Stimulated activated CD8-positive, alpha-beta memory T cell treated with anti-CD3 and anti-CD28 coated beads, Interleukin-4, amount 100 ng/mL, for 1 hour (primary cell): ENCODE results near the gene PTGER2.

Source experiments
- DNase-seq, 2 donors: peaks; one replicate each; pipeline ENCODE4 v3.0.0-alpha.2; 2020; ENCODE audit warnings: low read depth in 2 of 2, low spot score in 1 of 2

The PTGER2 gene

DNA sequence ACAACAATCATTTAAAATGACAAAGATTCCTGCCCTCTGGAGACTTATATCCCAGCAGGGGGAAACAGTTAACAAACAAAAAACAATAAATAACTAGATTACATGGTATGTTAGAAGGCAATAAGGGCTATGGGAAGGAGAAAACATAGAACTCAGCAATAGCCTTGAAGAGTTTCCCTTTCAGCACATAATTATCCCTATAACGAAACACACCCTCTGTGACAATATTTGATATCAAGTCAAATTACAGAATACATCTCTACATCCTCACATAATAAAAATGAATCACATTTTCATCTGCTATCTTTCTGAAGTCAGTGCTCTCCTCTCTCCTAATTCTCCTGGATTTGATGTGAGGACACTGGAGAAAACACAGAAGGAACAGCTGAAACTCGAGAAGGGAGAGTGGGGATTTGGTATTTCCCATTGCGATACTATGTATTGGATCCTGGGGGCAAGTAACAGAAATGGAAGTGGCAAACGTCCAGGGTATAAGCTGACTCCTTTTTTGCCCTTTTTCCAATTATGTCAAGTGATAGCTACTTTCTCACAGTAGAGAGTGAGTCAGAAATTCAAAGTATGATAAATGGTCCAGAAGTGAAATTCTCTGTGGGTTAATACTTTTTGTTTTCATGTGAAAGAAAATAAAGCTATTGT is 9.7 kb upstream of the PTGER2 start:
- no peak for DNase-seq

GRCh38 chr14:52305014-52305413 is 9.1 kb upstream of the PTGER2 start:
- DNase-seq, result no peak

DNA sequence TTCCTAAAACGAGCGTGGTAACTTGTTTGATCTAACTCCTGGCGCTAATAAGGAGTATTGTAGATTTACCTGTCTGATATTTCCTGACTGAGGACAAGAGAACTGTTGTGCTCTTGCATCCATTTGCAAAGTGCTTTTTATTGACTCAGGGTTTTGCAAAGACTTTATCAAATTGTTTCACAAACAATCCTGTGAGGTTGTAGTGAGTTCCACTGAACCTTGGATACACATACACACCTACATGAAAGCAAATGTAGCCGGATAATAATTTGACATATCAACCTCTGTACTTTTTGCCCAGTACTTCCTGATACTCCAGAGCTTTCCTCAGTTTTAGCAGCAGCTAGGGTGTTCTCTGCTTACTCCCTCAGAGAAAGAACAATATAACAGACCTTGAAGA is 6.7 kb upstream of the PTGER2 start:
- DNase-seq, result no peak

DNA sequence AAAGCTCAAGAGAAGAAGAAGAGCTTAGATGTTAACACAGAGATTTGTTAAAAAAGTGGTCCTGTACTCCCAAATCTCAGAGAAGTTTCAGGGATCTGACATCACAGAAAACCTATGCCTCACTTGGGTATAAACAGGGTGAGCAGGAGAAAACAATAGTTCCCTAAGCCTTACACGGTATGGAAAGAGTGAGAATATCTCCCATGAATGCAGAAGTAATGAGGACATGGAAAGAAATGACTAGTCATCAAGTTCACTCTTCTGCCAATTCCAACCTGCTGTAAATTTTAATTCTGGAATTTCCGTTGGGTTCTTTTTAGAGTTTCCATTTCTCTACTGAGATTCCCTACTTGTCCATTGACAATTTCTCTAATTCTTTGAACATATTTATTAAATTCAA is 6.2 kb upstream of the PTGER2 start:
- DNase-seq, result no peak

DNA sequence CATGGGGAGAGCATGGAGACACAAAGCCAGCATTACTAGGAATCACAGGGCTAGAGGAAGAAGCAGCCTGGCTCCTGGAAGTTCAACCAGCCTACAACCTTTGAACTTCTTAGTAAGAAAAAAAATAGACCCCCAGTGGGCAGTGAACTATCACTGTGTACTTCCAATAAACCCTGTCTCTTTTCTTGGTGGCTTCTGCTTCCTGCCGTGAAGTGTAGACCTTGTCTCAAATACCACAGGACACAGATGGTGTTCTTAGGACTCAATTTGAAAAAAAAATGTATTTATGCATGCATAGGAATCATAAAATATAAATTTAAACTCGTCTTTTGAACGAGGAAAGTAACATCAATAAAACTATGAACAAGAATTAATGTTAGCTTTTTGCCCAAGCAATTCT is 3.6 kb upstream of the PTGER2 start:
- DNase-seq, result no peak

GRCh38 chr14:52312931-52313355 is 1.2 kb upstream of the PTGER2 start:
- no peak for DNase-seq

DNA sequence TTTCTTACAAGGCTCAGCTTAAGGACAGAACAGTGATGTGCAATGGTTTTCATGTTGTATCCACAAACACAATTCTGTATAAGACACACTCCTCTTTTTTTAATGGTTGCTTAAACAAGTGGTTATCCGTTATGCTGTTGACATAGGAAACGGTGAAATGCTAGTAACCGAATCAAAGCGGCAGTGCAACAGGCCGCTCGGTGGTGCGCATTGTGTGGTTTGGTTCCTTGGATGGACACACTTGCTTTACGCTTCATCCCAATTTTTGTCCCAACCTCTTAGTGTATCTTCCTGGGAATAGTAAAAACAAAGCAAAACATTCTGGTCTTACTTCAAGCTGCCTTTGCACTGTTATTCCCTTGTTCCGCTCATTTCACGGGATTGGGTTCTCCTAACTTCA is 650 bp upstream of the PTGER2 start:
- DNase-seq, result no peak

- no peak for DNase-seq
Measured at GRCh38 chr14:52314595-52315354, 663 bp downstream of the PTGER2 start.

DNA sequence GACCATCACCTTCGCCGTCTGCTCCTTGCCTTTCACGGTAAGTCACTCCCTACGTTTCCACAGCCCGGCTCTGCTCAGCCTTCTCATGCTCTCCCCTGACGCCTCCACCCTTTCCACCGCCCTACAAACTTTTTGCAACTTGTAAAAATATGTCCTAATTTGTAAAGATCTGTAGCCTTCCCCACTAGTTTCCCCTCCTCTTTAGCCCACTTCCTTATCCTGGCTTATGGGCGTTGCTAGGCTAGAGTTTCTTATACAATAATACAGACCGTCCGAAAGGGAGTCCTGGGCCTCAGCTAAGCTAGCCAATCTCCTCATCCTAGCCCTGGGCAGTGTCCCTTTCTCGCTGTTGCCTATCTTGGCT is 1.2 kb downstream of the PTGER2 start:
- DNase-seq, result no peak

DNA sequence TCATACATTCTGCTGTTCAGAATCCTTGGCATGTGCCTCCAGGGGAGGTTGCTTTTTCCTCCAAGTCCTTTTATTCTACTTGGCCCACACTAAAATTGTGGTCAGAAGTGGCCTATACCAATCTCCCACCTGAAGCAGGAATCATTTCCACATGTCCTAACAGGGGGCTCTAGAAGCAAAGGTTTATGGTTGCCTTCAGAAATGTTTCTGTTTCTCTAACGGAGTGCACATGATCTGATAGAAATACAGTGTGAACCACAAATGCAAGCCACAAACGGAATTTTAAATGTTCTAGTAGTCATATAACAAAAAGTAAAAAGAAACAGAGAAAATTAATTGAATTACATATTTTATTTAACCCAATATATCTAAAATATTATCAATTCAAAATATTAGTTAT is 4.0 kb downstream of the PTGER2 start:
- DNase-seq, result no peak

DNA sequence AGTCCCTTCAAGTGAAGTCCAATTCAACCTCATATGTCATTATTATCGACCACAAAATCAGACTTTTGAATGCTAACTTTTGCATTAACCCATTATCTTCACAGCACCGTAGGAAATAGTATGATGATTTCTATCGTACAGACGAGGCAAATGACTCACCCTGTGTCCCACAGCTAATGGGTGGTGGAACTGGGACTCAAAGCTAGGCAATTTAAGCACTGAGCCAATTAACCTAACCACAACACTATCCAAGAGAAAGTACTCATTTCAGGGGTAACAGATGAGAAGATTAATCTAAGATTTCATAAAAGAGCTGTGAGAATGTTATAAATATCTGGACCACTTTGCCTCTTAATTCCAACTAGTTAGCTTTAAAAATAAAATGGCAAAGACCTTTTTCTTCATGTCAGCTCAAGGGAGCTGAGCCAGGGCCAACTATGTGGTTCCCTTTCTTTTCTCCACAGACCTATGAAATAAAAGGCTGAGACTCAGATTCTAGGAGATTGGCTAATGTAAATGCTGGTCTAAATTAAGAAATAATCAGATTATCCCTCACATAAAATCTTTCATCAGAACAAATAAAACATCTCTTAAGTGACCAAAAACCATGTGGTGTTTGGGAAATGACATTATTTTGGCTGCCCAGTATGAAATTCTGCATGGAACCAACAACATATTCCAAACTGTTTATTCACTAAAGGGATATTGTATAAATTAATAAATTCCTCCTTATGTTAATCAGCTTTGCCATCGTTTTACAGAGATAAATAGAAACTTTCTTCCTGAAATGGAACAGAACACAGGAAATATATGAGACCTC is 4.9 kb downstream of the PTGER2 start:
- DNase-seq, result no peak

GRCh38 chr14:52319919-52320318 is 5.8 kb downstream of the PTGER2 start:
- no peak for DNase-seq

DNA sequence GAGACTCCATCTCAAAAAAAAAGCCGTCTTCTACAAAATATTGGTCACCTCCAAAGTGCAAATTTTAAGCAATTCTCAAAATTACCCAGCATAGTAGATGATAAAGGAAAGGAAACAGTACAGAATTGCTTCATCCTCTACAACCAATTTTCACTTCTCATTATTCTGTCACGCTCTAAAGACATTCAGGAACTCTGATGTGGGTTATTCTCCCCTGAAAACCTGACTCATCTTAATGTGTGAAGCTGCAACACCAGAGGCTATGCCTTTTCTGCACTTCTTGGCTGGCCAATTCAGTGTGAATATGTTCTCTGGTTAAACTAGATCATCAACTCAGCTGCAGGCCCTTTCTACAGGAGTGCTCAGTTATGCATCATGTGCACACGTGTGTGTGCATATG is 11.0 kb downstream of the PTGER2 start:
- DNase-seq, result no peak

- DNase-seq, result no peak
Measured at GRCh38 chr14:52325630-52326029, 11.5 kb downstream of the PTGER2 start.

GRCh38 chr14:52327374-52328226 is 13.5 kb downstream of the PTGER2 start:
- no peak for DNase-seq

DNA sequence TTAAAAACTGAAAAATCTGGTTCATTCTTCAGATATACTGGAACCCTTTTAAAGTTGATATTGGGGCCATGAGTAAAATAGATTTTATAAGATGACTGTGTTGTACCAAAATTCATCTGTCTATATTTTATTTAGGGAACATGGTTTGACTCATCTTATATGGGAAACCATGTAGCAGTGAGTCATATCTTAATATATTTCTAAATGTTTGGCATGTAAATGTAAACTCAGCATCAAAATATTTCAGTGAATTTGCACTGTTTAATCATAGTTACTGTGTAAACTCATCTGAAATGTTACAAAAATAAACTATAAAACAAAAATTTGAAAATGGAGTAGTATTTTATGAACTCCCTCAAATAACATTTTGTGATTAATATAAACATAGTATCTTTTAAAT is 14.2 kb downstream of the PTGER2 start:
- no peak for DNase-seq

DNA sequence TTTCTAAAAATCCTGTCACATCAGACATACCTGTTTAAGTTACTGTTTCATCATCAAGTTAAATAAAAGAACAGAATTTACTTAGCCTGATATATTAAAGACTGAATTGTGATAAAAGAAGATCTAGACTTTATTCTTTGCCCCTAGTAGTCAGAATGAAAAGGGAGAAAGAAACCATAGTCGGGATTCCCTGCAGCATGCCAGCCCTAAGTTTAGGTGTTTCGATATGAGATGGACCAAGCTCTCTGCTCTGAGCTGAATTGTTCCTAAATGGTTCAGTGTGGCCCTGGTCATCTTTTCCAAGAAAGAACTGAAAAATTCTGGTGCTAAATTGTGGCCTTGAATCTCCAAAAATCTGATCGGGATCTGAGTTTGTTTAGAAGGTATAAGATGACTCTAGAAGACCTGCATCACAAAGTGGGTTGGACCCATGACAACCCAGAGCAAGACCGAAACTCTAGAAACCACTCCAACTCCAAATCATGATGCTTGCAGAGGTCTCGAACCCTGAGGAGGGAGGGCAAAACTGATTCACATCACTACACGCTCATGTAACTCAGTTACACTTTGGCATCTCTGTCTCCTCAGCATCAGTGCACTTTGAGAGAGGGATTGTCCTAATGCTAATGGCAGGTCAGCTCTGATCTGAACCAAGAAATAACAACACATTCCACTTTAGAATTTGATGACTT is 15.7 kb downstream of the PTGER2 start:
- DNase-seq, result no peak

- no peak for DNase-seq
Measured at GRCh38 chr14:52332269-52332668, 18.2 kb downstream of the PTGER2 start.

GRCh38 chr14:52333108-52333507 is 19.0 kb downstream of the PTGER2 start:
- DNase-seq, result no peak

- DNase-seq, result no peak
Measured at GRCh38 chr14:52333823-52334657, 19.9 kb downstream of the PTGER2 start.
